Stimulated activated CD8-positive, alpha-beta memory T cell treated with anti-CD3 and anti-CD28 coated beads, Interleukin-15, amount 100 ng/mL, for 1 hour (primary cell): ENCODE results near the gene ARMC5.

Source experiments
- DNase-seq: peaks from one replicate; pipeline ENCODE4 v3.0.0-alpha.2; 2020; ENCODE audit warnings: low read depth

The ARMC5 gene

DNA sequence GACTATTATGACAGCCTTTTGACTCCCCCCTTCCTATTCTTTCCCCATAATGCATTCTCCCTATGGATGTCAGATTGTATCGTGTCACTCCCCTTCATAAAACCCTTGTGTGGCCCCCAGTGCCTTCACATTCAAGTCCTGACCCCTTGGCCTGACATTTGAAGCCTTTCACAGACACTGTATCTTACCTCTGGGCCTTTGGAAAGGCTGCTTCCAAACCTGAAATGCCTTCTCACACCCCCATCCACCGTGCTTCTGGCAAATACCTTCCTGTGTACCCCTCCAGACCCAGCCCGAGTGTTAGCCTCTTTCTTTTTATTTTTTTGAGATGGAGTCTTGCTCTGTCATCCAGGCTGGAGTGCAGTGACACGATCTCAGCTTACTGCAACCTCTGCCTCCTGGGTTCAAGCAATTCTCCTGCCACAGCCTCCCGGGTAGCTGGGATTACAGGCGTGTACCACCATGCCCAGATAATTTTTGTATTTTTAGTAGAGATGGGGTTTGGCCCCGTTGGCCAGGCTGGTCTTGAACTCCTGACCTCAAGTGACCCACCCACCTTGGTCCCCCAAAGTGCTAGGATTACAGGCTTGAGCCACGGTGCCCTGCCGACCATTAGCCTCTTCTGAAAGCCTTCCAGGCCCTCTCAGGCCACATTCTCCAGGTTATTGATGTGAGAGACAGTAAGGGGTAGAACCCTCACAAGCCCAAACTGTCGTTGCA, 2.1 kb downstream of the ARMC5 start:
- DNase-seq: no peak

DNA sequence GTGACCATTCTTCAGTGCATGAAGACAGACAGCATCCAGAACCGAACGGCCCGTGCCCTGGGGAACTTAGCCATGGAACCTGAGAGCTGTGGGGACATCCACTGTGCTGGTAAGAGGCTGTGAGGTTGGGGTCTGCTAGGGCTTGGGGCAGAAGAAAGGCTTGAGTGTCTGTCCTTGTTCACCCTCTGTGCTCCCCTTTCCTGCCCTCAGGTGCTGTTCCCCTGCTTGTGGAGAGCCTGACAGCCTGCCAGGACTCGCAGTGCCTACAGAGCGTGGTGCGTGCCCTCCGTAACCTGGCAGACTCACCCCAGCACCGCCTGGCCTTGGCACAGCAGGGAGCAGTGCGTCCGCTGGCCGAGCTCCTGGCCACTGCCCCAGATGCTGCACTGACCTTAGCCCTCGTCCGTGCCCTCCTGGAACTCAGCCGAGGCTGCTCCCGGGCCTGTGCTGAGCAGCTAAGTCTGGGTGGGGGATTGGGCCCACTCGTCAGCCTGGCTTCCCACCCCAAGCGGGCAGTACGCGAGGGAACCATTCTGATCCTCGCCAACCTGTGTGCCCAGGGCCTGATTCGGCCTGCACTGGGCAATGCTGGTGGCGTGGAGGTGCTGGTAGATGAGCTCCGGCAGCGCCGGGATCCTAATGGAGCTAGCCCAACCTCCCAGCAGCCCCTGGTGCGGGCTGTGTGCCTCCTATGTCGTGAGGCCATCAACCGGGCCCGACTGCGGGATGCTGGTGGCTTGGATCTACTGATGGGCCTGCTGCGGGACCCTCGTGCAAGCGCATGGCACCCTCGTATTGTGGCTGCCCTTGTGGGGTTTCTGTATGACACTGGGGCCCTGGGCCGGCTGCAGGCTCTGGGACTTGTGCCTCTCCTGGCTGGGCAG, 2.9 kb downstream of the ARMC5 start:
- no peak for DNase-seq

DNA sequence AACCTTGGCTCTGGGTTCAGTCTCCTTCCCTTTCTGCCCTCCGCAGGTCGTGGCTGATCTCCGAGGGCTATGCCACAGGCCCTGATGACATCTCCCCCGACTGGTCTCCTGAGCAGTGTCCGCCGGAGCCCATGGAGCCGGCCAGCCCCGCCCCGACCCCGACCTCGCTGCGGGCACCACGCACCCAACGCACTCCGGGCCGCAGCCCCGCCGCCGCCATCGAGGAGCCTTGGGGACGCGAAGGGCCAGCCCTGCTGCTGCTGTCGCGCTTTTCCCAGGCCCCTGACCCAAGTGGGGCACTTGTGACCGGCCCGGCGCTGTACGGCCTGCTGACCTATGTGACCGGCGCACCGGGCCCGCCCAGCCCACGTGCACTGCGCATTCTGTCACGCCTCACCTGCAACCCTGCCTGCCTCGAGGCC, 5.1 kb downstream of the ARMC5 start:
- no peak for DNase-seq

DNA sequence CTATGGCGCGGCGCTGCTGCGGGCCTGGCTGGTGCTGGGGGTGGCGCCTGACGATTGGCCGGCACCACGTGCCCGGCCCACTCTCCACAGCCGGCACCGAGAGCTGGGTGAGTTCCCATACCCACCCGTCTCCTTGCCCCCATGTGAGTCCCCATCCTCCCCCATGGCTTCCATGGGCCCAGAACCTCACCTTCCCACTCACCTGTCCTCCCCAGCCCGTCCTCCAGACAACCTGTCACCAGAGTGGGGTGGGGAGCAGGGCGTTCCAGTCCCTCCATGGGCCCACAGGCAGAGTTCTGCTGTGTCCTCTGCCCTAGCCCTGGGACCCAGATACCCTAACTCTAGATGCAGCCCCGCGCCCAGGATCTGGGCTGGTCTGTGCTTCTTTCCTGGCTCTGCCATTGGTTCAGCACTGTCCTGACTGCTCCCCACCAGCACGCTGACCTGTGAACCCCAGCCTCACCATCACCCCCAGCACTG, 5.5 kb downstream of the ARMC5 start:
- no peak for DNase-seq

DNA sequence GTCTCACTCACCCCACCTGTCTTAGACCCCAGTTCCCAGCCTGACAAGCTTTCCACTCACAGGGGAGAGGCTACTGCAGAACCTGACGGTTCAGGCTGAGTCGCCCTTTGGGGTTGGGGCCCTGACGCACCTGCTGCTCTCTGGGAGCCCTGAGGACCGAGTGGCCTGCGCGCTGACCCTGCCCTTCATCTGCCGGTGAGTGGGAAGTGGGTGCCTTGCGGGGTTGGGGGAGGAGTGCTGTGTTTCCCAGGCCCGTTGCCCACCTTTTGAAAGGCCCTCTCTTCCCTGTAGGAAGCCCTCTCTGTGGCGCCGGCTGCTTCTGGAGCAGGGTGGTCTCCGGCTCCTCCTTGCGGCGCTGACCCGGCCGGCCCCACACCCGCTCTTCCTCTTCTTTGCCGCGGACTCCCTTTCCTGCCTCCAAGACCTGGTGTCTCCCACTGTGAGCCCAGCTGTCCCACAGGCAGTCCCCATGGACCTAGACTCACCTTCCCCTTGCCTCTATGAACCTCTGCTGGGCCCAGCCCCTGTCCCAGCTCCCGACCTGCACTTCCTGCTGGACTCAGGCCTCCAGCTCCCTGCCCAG, 6.6 kb downstream of the ARMC5 start:
- no peak for DNase-seq

DNA sequence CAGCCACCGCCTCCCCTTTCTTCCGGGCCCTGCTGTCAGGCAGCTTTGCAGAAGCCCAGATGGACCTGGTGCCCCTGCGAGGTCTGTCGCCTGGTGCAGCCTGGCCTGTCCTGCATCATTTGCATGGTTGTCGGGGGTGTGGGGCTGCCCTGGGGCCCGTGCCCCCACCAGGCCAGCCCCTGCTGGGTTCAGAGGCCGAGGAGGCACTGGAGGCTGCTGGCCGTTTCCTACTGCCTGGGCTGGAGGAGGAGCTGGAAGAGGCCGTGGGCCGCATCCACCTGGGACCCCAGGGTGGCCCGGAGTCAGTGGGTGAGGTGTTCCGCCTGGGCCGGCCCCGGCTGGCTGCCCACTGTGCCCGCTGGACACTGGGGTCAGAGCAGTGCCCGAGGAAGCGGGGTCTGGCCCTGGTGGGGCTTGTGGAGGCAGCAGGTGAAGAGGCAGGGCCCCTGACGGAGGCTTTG, 7.1 kb downstream of the ARMC5 start:
- no peak for DNase-seq

DNA sequence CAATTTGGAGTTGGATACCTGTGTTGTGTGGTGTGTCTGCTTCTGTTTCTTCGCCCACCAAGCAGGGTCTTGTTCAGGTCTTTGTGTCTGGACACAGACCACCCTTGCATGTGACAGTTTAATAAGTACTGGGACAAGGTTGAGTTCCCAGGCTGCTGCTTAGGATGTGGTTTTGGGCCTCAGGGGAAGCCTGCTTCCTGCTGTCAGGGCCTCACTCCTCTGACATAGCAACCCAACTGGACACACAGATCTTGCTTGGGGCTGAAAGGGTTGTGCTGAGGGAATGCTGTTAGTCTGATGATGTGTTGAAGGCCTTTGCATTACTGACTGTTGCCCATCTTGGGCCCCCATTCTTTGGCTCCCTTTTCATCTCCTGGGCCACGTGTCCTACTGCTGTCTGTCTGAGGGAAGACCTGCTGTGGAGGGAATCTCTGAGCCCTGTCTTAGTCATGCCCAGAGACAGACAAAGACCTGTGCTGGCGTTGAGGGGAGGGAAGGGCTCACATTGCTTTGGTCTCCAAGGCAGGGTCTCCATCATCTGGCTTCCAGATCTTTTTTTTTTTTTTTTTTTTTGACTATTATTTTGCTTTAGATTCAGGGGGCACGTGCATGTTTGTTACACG, 8.0 kb downstream of the ARMC5 start:
- DNase-seq: no peak

DNA sequence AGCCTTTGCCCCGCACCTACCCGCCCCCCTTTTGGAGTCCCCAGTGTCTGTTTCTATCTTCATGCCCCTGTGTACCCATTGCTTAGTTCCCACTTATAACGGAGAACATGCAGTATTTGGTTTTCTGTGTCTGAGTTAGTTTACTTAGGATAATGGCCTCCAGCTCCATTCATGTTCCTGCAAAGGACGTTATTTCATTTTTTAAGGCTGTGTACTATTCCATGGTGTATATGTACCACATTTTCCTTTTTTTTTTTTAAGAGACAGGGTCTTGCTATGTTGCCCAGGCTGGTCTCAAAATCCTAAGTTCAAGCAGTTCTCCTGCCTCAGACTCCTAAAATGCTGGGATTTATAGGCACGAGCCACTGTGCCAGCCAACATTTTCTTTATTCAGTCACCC, 8.6 kb downstream of the ARMC5 start:
- DNase-seq: no peak

DNA sequence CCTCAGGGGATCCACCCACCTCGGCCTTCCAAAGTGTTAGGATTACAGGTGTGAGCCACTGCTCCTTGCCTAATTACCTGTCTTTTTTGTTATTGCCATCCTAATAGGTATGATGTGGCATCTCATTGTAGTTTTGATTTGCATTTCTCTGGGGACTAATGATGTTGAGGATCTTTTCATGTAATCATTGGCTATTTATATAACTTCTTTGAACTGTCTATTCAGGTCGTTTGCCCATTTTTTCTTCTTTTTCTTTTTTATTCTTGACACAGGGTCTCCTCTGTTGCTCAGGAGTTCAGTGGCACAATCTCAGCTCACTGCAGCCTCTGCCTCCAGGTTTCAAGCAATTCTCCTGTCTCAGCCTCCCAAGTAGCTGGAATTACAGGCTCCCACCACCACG, 11.3 kb downstream of the ARMC5 start:
- no peak for DNase-seq

DNA sequence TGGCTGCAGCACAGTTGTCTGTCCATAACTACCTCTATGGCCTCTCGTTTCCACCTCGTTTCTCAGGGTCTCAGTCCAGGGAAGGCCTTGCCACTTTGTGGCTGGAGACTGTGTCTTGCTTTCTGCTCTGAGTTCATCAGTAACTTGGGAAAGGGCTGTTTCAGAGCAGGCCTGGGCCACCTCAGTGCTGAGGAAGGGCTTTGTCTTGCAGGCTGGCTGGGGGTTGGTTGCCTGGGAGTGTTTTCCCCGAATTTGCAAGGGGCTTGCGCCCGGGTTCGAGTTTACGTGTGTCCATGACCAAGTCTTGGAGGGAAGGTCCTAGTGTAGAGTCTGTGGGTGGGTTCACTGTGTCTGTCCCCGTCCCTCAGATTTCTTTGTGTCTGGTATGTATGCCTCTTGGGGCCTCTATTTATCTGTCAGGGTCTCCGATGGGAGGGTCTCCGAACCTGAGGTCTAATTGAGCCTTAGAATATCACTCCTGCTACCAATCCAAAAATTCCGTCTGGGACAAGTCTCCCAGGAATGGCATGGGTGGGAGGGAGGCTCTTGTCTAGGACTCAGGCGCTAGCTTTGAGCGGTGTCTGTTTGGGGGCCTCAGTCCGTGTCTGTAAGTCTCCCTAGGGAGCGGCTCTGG, 12.1 kb downstream of the ARMC5 start:
- DNase-seq: no peak

DNA sequence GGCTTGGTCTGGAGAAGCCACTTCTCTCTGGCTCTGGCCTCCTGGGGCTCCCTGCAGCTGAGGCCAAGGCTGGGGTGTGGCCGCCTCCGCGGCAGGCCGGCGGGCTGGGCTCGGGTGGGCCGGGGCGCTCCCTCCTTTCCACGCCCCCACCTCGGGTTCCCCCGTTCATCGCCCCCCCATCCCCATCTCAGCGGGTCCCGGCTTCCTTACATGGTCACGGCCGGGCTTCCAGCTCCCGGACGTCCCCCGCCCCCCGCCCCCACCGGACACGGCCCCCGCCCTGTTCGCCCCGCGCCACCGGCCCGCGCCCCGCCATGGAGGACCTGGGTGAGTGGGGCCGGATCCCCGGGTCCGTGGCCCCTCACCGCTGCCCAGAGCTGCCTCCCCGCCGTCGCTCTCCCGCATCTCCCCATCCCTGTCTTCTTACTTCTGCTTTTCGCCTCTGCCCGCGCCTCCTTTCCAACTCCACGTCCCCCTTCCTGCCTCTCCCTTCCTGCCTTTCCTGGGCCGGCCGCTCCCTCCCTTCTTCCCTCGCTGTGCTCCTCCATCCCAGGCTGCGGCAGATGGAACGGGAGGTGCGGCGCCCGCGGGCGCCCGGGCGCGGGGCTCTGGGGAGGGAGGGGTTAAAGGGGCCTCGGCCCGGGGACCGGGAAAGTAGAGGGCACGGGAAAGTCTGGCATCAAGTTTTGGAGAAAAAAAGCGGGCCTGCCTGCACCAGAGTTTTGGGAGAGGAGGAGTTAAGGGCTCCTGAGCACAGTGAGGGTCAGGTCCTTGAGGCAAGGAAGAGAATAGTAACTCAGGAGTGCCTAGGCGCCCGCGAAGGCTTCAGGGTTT, 12.8 kb downstream of the ARMC5 start, which contains the start of gene TGFB1I1:
Gene TGFB1I1 (plus strand): TSS at position 278 of the 834 bp plus-strand sequence. CDS start 37 bp downstream, at position 315.
- DNase-seq: no peak

DNA sequence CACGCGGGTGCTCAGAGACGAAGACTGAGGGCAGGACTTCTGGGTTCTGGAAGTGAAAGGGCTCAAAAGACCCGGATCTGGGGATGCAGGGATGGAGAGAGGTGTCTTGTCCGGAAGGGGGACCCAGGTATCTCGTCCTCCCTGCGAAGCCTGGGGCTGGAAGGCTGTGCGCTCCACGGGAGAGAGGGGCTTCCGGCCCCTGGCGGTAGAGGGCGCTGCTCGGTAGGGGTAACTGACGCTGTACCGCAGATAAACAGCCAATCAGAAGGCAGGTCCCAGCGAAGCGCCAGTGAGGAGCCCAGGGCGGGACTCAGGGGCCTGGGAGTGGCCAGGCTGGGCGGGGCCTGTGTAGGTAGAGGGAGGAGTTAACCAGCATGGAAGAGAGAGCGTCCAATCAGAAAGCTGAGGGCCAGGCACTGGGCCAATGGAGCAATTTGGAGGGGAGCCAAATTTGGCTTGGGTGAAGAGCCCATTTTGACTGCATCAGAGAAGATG, 13.5 kb downstream of the ARMC5 start:
- no peak for DNase-seq

DNA sequence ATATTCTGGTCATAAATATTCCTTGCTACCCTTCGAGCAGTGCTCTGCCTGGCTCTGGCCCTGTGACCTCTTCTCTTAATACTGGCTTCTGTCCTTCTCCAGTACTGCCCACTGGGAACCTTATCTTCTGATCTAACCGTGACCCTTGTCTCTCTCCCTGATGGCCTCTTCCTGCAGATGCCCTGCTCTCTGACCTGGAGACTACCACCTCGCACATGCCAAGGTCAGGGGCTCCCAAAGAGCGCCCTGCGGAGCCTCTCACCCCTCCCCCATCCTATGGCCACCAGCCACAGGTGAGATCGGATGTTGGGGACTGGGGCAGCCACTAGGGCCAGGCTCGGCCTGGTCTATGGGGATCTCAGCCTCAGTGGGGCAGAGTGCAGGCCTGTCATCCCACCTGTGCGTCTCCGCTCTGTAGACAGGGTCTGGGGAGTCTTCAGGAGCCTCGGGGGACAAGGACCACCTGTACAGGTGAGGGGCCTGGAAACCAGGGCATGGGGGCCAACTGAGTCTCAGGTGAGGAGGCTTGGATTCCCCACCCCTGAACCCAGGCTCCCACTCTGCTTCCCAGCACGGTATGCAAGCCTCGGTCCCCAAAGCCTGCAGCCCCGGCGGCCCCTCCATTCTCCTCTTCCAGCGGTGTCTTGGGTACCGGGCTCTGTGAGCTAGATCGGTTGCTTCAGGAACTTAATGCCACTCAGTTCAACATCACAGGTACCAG, 14.1 kb downstream of the ARMC5 start:
- no peak for DNase-seq

DNA sequence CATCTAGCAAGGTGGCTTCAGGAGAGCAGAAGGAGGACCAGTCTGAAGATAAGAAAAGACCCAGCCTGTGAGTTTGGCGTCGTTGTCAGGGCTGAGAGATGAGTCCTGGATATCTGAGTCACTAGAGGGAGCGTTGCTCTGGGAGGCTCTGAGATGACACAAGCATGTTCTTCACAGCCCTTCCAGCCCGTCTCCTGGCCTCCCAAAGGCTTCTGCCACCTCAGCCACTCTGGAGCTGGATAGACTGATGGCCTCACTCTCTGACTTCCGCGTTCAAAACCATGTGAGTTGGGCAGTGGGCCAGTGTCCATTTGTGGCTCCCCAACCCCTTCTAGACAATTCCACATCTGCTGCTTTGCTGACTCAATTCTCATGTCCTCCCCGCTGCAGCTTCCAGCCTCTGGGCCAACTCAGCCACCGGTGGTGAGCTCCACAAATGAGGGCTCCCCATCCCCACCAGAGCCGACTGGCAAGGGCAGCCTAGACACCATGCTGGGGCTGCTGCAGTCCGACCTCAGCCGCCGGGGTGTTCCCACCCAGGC, 14.9 kb downstream of the ARMC5 start:
- DNase-seq: no peak

DNA sequence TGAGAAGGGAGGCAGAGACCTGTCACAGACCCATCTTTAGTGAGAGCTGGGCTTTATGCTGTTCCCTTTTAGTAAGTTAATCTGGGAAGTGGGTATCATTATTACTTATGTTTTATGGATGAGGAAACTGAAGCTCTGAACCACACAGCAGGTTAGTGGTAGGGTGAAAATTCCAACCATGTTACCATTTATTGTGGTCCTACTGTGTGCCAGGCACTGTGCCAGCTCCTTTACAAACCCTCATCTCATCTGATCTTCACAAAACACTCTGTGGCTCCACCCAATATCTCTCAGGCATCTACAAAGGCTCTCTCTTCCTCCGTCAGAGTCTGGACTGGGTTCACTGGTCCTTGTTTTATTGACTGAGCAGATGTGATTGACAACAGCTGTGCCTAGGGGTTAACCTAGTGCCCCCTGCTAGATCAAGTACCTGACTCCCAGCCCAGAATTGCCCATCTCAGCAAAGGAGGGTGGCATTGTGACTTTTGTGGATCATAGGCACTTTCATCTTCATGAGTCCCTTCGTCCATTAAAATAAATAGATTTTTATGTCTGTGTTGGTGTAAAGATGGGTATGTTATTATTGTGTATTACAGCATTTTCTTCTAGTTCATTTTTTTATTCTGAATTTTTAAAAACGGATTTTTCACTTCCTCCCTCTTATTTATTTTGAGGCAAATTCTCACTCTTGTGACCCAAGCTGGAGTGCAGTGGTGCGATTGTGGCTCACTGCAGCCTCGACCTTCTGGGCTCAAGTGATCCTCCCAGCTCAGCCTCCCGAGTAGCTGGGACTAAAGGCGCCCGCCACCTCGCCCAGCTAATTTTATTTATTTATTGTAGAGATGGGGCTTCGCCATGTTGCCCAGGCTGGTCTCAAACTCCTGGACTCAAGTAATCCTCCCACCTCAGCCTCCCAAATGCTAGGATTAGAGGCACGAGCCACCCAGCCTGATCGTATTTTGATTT, 15.8 kb downstream of the ARMC5 start:
- no peak for DNase-seq

DNA sequence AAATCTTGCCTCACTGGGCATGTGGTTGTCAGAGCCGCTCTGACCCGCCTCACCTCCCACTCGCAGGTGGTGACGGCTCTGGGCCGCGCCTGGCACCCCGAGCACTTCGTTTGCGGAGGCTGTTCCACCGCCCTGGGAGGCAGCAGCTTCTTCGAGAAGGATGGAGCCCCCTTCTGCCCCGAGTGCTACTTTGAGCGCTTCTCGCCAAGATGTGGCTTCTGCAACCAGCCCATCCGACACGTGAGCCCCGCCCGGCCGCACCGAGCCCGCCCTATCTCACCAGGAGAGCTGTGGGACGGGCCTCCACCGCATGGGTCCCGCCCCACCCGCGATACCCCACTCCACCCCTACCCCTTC, 16.6 kb downstream of the ARMC5 start:
- no peak for DNase-seq

DNA sequence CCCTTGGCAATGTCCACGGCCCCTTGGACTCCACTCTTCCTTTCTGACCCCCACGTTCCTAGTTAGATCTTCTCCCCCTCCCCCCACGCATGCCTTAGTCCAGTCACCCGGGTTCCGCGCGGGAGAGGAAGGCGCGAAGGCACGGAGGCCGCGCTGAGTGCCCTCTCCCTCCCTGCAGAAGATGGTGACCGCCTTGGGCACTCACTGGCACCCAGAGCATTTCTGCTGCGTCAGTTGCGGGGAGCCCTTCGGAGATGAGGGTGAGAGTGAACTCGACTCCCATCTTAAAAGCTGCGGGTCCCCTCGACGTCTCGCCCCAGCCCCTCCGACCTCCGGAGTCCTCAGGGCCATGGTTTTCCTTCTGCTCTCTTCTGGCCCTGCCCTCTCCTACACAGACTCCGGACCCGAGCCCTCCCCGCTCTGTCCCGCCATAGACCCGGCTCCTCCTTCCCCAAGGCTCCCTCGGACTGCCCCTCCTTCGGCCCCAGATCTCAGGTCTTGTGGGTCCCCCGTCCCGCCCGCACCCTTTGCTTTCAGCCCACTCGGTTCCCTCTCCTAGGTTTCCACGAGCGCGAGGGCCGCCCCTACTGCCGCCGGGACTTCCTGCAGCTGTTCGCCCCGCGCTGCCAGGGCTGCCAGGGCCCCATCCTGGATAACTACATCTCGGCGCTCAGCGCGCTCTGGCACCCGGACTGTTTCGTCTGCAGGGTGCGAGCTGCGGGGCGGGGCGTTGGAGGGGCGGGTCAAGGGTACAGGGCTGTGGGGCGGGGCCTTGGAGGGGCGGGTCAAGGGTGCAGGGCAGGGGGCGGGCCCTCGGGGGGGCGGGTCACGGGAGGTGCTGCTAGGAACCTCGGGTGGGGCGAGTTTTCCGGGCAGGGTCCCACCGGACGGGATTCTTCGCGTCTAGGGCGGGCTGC, 17.3 kb downstream of the ARMC5 start:
- DNase-seq: peak; percentile 79
